Natural killer cell (primary cell): ENCODE measurements around the gene GLCCI1. TPM values are rescaled to one million over a fixed set of nuclear protein-coding genes. Genes with fewer than 3 reads are reported as not detected.

ENCODE experiments used
- ATAC-seq, 3 donors: fragments of 150-1000 bp in 2 of 3; fragments of 200-7000 bp in 1 of 3; cut with Tn5 transposase; 1 replicate in 1 of 3; 2 replicates in 2 of 3; pipeline ENCODE4 v1.10.0; 2021; ENCODE audit warnings: mild to moderate bottlenecking in 2 of 3, moderate library complexity in 2 of 3
- DNase-seq, 2 donors: peaks; one replicate each; pipeline versions ENCODE4 v3.0.0 to v3.0.0-alpha.2; 2013 to 2021; ENCODE audit warnings: mixed read lengths in 1 of 2
- H3K27ac ChIP-seq: one replicate; pipeline ENCODE4 v1.5.1; 2013; ENCODE audit warnings: mild to moderate bottlenecking, low read length
- H3K27me3 ChIP-seq: one replicate; pipeline ENCODE4 v1.6.1; 2013; ENCODE audit warnings: low read length; ENCODE audit not compliant: control insufficient read depth, insufficient read depth
- H3K36me3 ChIP-seq: one replicate; pipeline ENCODE4 v1.6.1; 2013; ENCODE audit warnings: low read length; ENCODE audit not compliant: control insufficient read depth, insufficient read depth
- H3K4me1 ChIP-seq: one replicate; pipeline ENCODE4 v1.6.1; 2013; ENCODE audit warnings: low read length; ENCODE audit not compliant: control insufficient read depth, insufficient read depth
- H3K4me3 ChIP-seq: one replicate; pipeline ENCODE4 v1.5.1; 2013; ENCODE audit warnings: low read length
- H3K9me3 ChIP-seq: one replicate; pipeline ENCODE4 v1.6.1; 2013; ENCODE audit warnings: low read length; ENCODE audit not compliant: control insufficient read depth, insufficient read depth
- H3K27ac Mint-ChIP-seq, 2 donors: one replicate each; pipeline ENCODE4 v1.8.0; 2022; ENCODE audit warnings: mild to moderate bottlenecking in 2 of 2, mixed read lengths in 2 of 2, moderate library complexity in 1 of 2
- H3K27me3 Mint-ChIP-seq, 2 donors: one replicate each; pipeline ENCODE4 v1.8.0; 2022; ENCODE audit warnings: low read depth in 2 of 2, mixed read lengths in 2 of 2
- H3K36me3 Mint-ChIP-seq: one replicate; pipeline ENCODE4 v1.8.0; 2022; ENCODE audit warnings: mixed read lengths
- H3K4me1 Mint-ChIP-seq, 2 donors: one replicate each; pipeline ENCODE4 v1.8.0; 2022; ENCODE audit warnings: mixed read lengths in 2 of 2
- H3K4me3 Mint-ChIP-seq: one replicate; pipeline ENCODE4 v1.8.0; 2022; ENCODE audit warnings: mild to moderate bottlenecking, moderate library complexity, mixed read lengths
- H3K9me3 Mint-ChIP-seq, 2 donors: one replicate each; pipeline ENCODE4 v1.8.0; 2022; ENCODE audit warnings: mixed read lengths in 2 of 2
- CTCF ChIP-seq: fragments of 200-600 bp; IDR thresholded peaks from one replicate; pipeline ENCODE4 v1.8.0; 2022; ENCODE audit warnings: antibody characterized with exemption
- WGBS: methylation state at CpG from one replicate; pipeline ENCODE4 v1.1.7; 2013; ENCODE audit warnings: missing lambda C conversion rate; ENCODE audit not compliant: insufficient coverage; 5-methylcytosine and 5-hydroxymethylcytosine counted together
- intact Hi-C: fragments of 100-400 bp; cut with micrococcal nuclease; formaldehyde crosslinking; loops from one replicate; pipeline ENCODE4 v1.14.2; 2022
- total RNA-seq, 4 donors: library from RNA; stranded (reverse); fragments of 120-200 nt in 1 of 4; gene quantifications; one replicate each; pipeline versions ENCODE4 v1.2.3 to v1.2.4, GENCODE V29; 2013 to 2022

GLCCI1 gene
- total RNA-seq, 3 donors from 2014 or later (not counting 1 experiment from before 2014, with no cell fraction given): 70.5 to 132 (median 79.6) TPM

GRCh38 chr7:7970237-7970530 is 1.6 kb downstream of the GLCCI1 start:
- no peak overlapping the region for H3K27ac Mint-ChIP-seq
- peak overlapping the region; percentile 93 for H3K4me3 ChIP-seq
- H3K4me3 Mint-ChIP-seq: no peak overlapping the region
- H3K27ac ChIP-seq: peak overlapping the region; percentile 79
- H3K9me3 Mint-ChIP-seq: no peaks in the 10 kb centered on the region
- H3K27me3 ChIP-seq: no peaks in the 10 kb centered on the region
- peaks cover 16 to 35% of the 10 kb centered on the region in 2 donors for H3K4me1 Mint-ChIP-seq
- H3K36me3 ChIP-seq: no peaks in the 10 kb centered on the region
- ATAC-seq (no peak), DNase-seq (no peak)
- 0% methylated on average over 2 of the region's 6 CpGs for WGBS
- H3K9me3 ChIP-seq: no peaks in the 10 kb centered on the region
- intact Hi-C loops: loop anchor here (2.0 to 5.0 kb wide), 3 partner anchors 19 to 328 kb away; partner anchors contain the start of gene UMAD1
- H3K36me3 Mint-ChIP-seq: no peaks in the 10 kb centered on the region
- no peak for TF ChIP-seq CTCF
- H3K4me1 ChIP-seq: peaks cover 6% of the 10 kb centered on the region
- no peaks in the 10 kb centered on the region for H3K27me3 Mint-ChIP-seq

- no peak for TF ChIP-seq CTCF
Measured at GRCh38 chr7:7970531-7971307, 2.1 kb downstream of the GLCCI1 start.

GRCh38 chr7:7971308-7972040 is 2.9 kb downstream of the GLCCI1 start:
- Histone ChIP-seq H3K36me3 (no peaks in the 10 kb centered on the region), H3K4me3 (peak overlapping the region; percentile 93), H3K4me1 (peaks cover 13% of the 10 kb centered on the region), H3K9me3 (no peaks in the 10 kb centered on the region), H3K27ac (peak overlapping the region; percentile 79), H3K27me3 (no peaks in the 10 kb centered on the region)
- H3K4me3 Mint-ChIP-seq: no peak overlapping the region
- H3K9me3 Mint-ChIP-seq: no peaks in the 10 kb centered on the region
- WGBS: 60% methylated on average over 8 of the region's 9 CpGs
- ATAC-seq (no peak), DNase-seq (no peak)
- no peaks in the 10 kb centered on the region for H3K27me3 Mint-ChIP-seq
- TF ChIP-seq CTCF: no peak
- no peaks in the 10 kb centered on the region for H3K36me3 Mint-ChIP-seq
- H3K4me1 Mint-ChIP-seq: peaks cover 26 to 47% of the 10 kb centered on the region in 2 donors
- intact Hi-C loops: loop anchor here (2.0 to 5.0 kb wide), 3 partner anchors 17 to 329 kb away; partner anchors contain the start of gene UMAD1
- H3K27ac Mint-ChIP-seq: no peak overlapping the region

More at GRCh38 chr7:7970531-7971307, 2.1 kb downstream of the GLCCI1 start:
- intact Hi-C loops: loop anchor here (2.0 to 5.0 kb wide), 3 partner anchors 18 to 328 kb away; partner anchors contain the start of gene UMAD1
- no peaks in the 10 kb centered on the region for H3K9me3 Mint-ChIP-seq
- 10% methylated on average over 6 of the region's 7 CpGs for WGBS
- Histone ChIP-seq H3K4me1 (peaks cover 6% of the 10 kb centered on the region), H3K9me3 (no peaks in the 10 kb centered on the region), H3K27ac (peak overlapping the region; percentile 79), H3K27me3 (no peaks in the 10 kb centered on the region), H3K36me3 (no peaks in the 10 kb centered on the region), H3K4me3 (peak overlapping the region; percentile 93)
- DNase-seq: peak in 1 of 2 donors; percentile 55
- no peak overlapping the region for H3K27ac Mint-ChIP-seq
- no peaks in the 10 kb centered on the region for H3K36me3 Mint-ChIP-seq
- peaks cover 22 to 41% of the 10 kb centered on the region in 2 donors for H3K4me1 Mint-ChIP-seq
- no peak for ATAC-seq
- no peaks in the 10 kb centered on the region for H3K27me3 Mint-ChIP-seq
- no peak overlapping the region for H3K4me3 Mint-ChIP-seq
